DOHH2 (cell line): ENCODE results near the gene AKAP8L.

Experiments used
- EZH2phosphoT487 ChIP-seq: fragments of 200-600 bp; sonication (generic); IDR thresholded peaks from 2 replicates; pipeline ENCODE4 v1.6.1; 2017; ENCODE audit warnings: borderline replicate concordance, mild to moderate bottlenecking, antibody characterized with exemption, low read length, moderate library complexity, mixed read lengths
- TF ChIP-seq, protein P1 (sequence below): fragments of 200-600 bp; sonication (generic); IDR thresholded peaks from one replicate; pipeline ENCODE4 v1.5.1; 2014; ENCODE audit warnings: antibody characterized with exemption, mild to moderate bottlenecking, low read depth, low read length; ENCODE audit not compliant: poor library complexity, severe bottlenecking

DNA sequence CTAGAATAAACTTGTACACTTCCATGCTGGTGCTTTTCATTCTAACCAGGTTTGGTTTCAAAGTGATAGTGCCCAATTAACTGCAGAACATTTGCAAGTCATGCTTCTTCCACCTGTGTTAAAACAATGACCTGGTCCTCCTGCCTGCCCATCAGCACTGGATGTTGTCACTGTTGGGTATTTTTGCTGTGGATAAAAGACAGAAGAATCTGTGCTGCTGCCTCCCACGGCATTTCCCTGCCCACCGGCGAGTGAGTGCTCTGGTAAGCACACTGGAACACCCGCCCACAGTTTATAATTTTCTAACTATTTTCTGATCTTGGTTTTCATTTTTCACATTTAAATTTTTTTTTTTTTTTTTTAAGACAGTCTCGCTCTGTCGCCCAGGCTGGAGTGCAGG lies 36.9 kb downstream of the AKAP8L start:
- no peak for TF ChIP-seq EZH2phosphoT487
- TF ChIP-seq, protein P1, sequence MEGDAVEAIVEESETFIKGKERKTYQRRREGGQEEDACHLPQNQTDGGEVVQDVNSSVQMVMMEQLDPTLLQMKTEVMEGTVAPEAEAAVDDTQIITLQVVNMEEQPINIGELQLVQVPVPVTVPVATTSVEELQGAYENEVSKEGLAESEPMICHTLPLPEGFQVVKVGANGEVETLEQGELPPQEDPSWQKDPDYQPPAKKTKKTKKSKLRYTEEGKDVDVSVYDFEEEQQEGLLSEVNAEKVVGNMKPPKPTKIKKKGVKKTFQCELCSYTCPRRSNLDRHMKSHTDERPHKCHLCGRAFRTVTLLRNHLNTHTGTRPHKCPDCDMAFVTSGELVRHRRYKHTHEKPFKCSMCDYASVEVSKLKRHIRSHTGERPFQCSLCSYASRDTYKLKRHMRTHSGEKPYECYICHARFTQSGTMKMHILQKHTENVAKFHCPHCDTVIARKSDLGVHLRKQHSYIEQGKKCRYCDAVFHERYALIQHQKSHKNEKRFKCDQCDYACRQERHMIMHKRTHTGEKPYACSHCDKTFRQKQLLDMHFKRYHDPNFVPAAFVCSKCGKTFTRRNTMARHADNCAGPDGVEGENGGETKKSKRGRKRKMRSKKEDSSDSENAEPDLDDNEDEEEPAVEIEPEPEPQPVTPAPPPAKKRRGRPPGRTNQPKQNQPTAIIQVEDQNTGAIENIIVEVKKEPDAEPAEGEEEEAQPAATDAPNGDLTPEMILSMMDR = no peak
